HG03280 (cell line): ENCODE data around the gene WSCD2.

Experiments
- ATAC-seq: cut with Tn5 transposase; IDR thresholded peaks from one replicate; pipeline ENCODE4 v1.9.1; 2021; ENCODE audit warnings: mild to moderate bottlenecking, moderate library complexity; ENCODE audit not compliant: unreplicated experiment

WSCD2 gene

DNA sequence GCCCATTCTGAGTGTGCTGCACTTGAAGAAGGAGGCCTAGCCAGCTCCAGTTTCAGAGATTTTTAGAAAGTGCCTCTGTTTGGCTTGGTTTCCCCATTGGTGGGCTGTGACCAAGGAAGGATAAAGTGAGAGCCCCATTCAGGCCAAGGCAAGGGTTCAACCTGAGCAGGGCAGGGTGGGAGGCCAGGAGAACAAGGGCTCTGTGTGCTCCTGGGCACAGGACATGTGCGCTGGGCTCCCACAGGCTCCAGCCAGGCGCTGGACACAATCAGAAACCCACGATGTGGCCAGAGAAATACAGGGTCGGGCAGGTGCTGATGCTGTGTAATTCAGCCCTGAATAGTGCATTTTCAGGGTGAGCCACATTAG lies 23.1 kb downstream of the WSCD2 start:
- no peak for ATAC-seq

DNA sequence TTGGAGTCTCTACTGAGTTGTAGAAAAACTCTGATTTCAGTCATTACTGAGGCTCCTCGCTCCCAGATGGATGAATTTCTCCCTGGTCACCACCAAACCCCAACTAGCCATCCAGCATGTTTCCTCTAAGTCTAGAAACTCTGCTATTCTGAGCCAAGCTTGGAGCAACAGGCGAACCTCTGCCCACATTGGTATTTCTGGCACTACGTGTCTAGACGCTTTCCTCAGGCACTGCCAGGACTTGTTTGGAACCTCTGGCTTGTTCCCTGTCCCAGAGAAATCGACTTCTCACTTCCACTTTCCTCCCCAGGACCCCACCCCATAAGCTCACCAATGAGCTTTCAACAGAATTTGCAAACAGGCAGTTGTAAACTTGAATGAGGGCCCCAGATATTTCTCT lies 27.6 kb downstream of the WSCD2 start:
- ATAC-seq = no peak

DNA sequence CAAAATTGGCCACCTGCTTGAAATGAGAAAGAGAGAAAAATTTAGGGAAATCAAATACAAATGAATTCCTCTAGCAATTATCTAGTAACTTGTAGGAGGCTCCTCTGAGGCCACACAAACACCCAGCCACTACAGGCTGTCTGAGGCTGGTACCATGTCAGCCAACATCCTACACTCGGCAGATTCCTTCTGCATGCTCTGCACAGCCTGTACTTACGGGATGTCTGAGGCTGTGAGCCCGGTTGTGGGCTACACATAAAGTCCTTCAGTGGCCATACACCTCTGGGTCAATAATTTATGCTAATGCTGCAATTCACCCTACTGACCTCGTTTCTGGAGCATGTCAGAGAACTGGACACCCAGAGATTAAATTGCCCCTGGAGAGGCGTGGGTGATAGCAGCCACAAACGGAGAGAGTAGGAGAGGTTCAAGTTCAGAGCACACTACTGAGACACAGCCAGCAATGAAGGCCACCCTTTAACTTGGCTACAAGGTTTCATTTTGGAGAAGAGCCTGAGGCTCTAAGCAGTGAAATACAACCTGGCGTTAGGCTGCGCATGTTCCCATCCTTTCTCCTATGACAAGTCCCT lies 28.9 kb downstream of the WSCD2 start:
- ATAC-seq = no peak

DNA sequence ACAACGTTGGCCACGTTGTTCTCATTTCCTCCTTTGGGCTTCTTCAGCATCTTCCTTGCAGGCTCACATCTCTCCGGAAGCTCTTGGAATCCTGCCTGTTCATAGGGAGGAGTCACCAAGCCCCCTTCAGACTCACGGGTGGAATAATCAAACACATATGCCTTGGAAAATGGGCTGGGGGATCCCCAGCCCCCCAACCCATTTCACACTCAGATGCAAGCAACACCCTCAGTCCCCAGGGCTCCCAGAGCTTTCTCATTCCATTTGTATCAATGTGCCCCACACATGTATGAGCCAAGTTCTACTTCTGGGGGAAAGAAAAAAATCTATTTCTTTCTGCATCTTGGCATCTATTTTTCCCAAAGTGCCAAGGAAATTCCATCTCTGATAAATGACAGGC lies 33.1 kb downstream of the WSCD2 start:
- ATAC-seq = no peak

DNA sequence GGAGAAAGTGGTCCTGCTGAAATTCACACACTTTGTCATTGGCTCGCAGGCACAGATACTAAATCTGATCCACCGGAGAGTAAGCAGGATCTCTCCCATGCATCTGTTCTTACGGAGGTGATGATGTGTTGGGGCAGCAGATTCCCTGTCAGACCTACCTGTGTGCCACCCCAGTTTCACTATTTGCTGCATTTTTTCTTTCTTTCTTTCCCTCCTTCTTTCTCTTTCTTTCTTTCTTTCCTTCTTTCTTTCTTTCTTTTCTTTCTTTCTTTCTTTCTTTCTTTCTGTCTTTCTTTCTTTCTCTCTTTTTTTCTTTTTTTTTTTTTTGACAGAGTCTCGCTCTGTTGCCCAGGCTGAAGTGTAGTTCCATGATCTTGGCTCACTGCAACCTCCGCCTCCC lies 37.4 kb downstream of the WSCD2 start:
- ATAC-seq = no peak

DNA sequence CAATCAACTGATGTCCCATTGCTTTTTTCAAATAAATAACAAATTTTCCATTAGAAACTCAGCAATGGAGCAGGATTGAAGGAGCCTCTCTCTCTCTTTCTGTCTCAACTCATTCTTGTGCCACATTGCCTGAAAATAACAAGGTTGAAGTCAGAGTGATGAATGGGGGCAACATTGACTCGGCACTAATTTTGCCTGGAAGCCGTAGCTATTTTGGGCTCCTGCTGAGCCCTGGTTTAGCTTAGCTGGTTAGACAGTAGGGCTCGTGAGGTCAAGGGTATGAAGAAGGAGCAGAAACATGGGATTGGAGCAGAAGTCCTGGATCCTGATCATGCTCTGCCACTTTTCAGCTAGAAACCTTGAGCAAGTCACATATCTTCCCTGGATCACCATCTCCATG lies 38.9 kb downstream of the WSCD2 start:
- no peak for ATAC-seq

DNA sequence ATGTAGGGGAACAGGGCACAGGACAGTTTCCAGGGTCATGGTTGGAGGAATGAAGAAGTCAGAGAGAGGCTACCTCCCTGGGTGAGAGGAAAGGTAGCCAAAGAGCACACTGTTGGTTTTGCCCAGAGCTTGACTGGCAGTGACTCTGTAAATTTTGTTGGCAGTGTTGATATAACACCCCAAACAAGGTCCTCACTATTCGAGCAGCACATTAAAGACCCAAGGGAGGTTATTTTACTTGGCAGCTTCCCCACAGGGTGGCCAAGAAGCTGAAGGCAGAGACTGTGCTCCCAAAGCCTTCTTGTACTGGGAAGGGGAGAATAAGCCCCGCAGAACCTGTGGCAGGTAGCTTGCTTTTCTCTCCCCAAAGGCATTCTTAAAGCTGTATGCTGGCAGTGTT lies 40.6 kb downstream of the WSCD2 start:
- no peak for ATAC-seq

DNA sequence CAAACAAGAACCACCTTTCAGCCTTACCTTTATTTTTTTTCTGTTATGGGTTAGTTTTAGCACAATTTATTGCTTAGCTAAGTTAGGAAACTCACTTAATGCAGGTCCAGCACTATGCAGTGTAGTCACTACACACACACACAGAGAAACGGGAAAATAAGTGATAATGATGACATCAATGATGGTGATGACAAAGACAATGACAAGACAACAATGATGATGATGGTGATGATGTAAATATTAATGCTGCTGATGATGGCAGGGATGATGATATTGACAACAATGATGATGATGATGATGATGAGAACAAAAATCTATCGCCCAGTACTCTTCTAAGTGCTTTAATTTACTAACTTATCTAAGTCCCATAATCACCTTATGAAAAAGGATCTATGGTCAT lies 41.1 kb downstream of the WSCD2 start:
- no peak for ATAC-seq

DNA sequence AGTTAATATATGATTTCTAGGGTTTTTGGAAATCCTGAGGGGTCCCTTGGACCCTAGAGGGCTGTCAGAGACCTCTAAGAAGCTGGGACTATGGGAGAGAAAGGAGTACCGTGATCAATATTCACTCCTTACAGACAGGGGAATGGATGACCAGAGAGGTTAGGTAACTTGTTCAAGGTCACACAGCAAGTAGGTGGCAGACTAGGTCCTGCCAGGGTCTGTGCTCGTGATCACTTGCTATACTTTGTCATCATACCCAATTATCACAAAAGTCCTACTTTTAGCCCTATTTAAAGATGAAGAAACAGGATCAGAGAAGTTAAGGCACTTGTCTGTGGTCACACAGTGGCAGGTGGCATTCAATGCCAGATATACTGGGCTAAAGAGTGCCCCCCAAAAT lies 42.9 kb downstream of the WSCD2 start:
- ATAC-seq = no peak

DNA sequence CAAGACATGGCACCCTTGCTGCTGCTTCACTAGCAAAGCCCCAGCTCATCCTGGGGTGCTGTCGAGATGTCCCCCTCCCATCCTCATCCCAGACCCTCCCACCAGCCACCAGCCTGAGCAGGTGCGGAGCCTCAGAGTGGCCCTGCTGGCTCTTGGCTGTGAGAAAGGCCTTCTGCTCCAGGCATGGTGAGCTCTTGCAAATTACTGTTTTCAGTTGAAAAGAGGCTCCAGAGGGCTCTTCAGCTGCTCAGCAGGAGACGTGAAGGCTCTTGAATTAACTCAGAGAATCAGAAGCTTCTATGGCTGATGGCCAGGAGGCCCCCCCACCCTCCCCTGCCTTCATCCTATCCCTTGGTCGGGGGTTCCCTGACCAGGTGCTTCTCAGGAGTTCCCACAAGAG lies 44.1 kb downstream of the WSCD2 start:
- no peak for ATAC-seq

DNA sequence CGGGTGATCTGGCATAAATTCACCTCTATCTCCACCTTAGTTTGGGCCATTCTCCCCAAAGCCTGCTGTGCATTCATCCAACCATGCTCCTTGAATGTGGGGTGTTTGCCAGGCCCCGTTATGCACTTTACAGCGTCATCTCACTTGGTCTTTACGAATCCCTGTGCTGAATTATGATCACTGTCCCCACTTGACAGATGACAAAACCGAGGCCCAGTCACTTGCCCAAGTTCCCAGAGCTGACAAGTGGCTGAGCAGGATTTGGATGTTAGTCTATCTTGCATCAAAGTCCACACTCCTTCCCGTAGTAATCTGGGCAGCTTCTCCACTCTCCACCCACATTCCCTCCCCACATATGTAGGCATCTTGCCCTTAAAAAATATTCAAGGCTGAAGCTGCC lies 44.8 kb downstream of the WSCD2 start:
- no peak for ATAC-seq

DNA sequence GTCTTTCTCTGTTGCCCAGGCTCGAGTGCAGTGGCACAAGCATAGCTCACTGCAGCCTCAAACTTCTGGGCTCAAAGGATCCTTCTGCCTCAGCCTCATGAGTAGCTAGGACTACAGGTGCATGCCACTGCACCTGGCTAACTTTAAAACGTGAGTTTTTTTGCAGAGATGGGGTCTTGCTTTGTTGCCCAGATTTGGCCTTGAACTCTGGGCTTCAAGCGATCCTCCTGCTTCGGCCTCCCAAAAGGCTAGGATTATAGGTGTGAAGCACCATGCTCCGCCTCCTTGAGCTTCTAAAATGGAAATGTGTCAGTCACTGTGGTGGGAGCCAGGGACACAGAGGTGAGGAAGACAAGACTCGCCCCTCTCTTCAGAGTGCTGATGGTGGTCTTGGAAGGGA lies 45.6 kb downstream of the WSCD2 start:
- ATAC-seq = no peak

DNA sequence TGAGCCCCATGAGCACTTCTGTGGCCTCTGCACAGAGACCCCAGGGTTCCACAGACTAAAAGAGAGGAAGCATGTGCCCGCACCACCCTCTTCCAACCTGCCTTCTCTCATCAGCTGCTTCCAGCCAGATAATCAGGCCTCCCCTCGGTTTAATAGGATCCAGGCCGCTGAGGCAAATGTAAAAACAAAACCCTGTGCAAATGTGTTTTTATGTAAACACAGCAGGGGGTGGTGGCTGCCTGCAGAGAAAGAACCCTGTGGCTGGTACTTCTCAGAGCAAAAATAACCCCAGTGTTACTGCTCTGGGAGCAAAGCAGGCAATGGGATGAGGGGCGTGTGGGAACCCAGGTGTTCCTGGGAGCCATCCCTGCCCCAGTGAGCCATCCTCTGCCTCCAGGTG lies 46.2 kb downstream of the WSCD2 start:
- no peak for ATAC-seq

DNA sequence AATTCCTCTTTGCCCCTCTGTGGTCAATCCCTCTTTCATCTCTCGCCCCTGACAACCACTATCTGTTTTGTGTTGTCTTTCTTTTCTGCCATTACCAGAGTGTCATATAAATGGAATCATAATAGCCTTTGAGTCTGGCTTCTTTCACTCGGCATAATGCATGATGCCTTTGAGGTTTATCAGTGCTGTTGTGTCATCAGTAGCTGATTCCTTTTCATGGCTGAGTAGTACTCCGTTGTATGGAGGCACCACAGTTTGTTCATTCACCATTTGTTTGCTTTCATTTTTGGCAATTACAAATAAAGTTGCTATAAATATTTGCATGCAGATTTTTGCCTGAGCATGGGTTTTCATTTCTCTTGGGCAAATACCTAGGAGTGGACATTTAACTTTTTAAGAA lies 47.2 kb downstream of the WSCD2 start:
- ATAC-seq = no peak

DNA sequence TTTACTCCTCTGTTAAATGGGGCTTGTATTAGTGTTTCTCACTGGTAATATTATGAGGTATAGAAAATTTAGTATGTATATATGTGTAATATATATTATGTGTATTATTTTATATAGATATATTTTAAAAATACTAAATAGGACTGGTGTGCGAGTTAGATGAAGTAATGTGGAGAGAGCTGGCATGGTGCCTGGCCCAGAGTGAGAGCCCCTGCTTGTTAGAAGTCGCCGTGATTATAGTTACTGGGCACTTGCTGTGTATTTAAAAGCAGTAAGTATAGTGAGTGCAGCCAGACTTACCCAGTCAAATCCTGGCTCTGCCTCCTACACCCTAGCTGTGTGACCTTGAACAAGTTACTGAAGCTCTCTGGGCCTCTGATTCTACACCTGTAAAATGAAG lies 48.0 kb downstream of the WSCD2 start:
- ATAC-seq = no peak

DNA sequence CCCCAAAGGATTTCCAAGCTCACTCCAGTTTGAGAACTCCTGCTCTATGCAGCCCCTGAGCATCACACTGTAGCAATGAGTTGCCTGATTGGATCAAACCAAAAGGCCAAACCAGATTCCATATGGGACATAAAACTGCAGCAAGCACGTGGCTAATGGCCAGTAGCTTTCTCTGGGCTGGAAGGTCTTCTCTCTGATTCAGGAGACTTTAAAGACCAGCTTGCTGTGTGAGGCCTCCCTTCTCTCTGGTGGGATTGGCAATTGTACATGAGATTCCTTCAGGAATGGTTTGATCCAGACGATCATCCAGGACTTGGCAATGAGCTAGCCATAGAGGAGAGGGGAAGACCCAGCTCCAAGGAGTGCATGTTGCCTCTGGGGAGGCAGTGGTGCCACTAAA lies 50.2 kb downstream of the WSCD2 start:
- no peak for ATAC-seq

DNA sequence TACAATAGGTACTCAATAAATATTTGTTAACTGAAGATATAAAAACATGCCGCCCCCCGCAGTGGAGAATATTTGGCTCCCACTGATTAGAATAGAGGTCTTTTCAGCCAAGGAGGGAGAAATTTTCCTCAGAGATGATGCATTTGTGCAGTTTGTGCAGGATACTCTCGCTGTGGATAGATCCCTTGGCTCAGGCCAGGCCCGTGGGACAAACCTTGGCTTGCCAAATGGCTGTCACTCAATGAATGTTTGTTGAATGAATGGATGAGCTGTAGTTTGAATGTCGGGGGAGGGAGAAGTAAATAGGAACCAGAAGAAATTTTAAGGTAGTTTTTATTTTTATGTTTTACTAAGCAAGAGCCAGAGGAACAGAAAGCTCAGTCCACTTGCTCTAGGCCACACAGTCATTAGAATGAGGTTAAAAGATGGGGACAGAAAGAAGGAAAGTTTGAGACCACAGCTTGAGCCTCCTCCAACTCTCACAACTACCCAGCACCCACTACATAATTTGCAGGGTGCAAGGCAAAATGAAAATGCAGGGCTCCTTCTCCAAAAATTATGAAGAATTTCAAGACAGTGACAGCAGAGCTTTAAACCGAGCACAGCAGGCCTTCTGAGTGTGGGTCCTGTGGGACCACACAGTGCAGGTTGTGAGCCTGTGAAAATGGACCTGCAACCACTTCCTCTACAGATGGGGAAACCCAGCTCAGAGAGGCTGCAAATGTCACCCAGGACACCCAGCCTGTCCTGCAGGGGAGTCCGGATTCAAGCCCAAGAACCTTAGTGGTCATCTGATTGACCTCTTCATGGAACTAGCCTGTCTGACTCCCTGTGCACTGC lies 51.4 kb downstream of the WSCD2 start:
- ATAC-seq = no peak

DNA sequence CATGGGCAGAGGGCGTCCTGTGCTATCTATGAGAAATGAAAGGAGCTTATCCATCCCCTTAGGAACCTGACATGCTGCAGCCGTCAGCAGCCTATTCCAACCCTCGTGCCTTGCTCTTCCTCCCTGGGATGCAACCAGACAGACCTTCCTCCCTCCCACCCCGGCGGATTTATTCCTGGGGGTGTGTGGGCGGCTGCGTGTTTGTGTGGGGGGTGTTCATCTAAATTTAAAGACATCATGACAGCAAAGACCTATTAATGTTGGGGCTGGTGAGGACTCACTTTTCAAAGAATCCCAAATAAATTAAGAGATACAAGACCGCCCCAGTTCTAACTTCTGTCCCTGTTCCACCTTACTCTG lies 52.0 kb downstream of the WSCD2 start:
- ATAC-seq = no peak

DNA sequence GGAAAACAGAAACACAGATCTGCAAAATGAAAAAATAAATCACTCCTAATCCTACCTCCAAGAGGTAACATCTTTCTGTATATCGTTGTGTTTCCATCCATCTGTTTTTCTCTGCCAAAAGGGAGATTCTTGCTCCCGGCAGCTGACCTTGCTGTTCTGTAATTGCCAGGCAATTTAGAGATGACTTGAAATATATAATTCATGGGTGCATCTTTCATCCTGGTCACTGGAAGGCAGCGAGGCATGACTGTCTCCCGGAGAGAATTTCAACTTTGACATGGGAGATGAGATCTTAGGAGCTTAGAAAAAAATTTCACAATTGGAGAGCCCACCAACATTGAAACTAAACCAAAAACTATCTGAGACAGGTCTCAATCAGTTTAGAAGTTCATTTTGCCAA lies 53.0 kb downstream of the WSCD2 start:
- no peak for ATAC-seq

DNA sequence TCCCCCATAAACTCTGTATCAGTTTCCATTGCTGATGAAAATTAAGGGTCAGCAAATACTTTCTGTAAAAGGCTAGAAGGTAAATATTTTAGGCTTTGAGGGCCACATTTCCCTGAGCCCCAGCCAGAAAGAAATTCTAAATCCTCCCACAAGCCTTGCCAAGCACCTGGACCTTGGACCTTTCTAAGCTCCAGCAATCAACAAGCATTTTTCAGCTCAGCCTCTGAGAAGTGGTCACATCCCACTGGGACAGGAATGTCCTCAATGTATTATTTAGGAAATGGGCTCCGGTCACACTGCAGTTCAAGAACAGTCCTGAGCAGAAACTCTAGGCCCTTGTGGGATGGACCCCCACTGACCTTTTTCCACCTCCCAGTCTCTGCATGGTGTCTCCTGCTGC lies 55.9 kb downstream of the WSCD2 start:
- no peak for ATAC-seq

DNA sequence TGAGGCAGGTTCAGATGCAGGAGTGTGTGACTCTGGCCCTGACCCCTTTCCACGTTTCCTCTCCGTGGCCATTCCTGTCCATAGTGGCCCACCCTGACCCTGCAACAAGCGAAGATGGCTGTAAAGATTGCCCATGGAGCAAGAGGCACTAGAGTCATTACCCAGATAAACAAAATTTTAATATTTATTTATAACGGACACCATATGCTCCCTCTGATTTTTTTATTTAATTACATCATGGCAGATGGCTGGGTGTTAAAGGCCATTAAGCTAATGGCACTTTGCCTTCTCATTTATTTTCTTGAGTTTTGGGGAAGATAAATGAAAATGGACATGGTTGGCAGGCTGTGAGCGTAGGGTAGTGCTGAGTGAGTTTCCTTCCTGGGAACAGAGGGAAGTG lies 58.7 kb downstream of the WSCD2 start:
- no peak for ATAC-seq

DNA sequence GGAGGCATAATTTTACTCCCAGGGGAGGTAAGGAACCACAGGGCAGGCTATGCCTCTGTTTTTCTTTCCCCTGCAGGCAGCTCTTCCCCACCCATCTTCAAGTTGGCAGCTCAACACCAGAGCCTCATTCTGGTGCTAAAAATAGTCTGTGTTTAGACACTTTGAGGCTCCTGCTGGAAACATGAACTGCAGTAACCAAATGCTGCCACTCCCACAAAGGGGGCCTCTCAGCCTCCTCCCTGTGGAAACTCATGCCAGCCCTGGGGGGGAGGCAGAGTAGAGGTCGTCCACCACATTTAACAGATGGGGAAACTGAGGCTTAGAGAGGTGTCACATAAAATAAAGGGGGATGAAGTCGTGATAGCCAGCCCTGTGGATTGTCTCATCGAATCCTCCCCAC lies 61.4 kb downstream of the WSCD2 start:
- no peak for ATAC-seq

DNA sequence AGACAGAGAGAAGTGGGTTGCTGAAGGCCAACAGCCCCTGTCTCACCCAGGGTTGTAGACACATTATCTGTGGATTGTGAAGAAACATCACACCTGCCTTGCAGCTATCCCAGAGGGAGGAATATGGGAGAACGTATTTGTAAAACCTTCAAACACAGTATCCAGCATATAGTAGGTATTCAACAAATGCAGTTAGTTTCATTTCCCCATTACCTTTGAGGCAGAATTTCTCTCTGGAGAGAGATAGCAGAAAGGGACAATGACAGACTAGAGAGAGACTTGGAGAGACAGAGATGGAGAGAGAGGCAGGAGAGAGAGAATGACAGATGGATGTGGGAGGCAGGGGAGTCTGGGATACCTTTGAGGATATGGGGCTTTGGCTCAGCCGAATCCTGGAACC lies 62.0 kb downstream of the WSCD2 start:
- ATAC-seq = no peak
